ENCODE data around the gene SLC5A6. TPM values are rescaled to one million over a fixed set of nuclear protein-coding genes. Genes with fewer than 3 reads are reported as not detected.
A peak's percentile ranks its signal among the peaks of the same experiment; 100 is the strongest.

Gene SLC5A6
- total RNA-seq, 2 donors from 2014 or later = 40.7 to 123 TPM

DNA sequence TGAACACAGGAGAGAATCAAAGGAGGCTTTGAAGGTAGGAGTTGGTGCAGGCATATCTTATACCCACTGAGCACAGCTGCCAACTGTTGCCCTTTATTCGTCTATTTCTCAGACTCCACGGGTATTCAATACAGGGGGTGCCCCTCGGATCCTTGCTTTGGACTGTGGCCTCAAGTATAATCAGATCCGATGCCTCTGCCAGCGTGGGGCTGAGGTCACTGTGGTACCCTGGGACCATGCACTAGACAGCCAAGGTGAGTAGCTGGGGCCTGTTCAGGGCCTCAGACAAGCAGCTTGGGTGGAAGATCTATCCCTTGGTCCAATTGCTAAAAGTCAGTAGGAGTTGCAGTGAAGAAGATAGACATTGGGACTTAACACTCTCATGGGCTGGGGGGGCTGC, 10.3 kb upstream of the SLC5A6 start:
- ATAC-seq (no peak), DNase-seq (ENCODE audit: low spot score) (no peak)
- H3K27me3 Mint-ChIP-seq = no peaks in the 10 kb centered on the region
- H3K36me3 Mint-ChIP-seq = peaks cover 17% of the 10 kb centered on the region
- no peaks in the 10 kb centered on the region for H3K9me3 Mint-ChIP-seq
- no peak overlapping the region for H3K4me3 Mint-ChIP-seq
- no peak overlapping the region for H3K27ac Mint-ChIP-seq
- peaks cover 15 to 22% of the 10 kb centered on the region in 2 donors for H3K4me1 Mint-ChIP-seq (ENCODE audit: low read depth in 2 of 2)

DNA sequence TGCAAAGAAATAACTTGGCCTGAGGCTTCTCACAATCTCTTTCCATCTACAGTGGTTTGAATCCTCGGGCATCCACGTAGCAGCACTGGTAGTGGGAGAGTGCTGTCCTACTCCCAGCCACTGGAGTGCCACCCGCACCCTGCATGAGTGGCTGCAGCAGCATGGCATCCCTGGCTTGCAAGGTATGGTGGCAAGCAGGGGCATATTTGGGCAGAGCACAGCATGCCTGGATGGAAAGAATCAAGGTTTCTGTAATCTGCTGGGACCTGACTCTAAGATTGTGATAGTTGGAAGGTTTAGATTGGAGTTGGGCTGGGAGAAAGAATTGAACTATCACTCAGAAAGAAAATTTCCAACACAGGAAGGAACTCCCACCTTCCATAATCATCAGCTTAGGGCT, 9.1 kb upstream of the SLC5A6 start:
- Mint-ChIP-seq H3K27ac (no peak overlapping the region), H3K4me1 (ENCODE audit: low read depth in 2 of 2) (peaks cover 26 to 34% of the 10 kb centered on the region in 2 donors), H3K36me3 (peaks cover 18% of the 10 kb centered on the region), H3K4me3 (no peak overlapping the region), H3K27me3 (no peaks in the 10 kb centered on the region), H3K9me3 (no peaks in the 10 kb centered on the region)
- ATAC-seq = no peak
- no peak for DNase-seq (ENCODE audit: low spot score)

DNA sequence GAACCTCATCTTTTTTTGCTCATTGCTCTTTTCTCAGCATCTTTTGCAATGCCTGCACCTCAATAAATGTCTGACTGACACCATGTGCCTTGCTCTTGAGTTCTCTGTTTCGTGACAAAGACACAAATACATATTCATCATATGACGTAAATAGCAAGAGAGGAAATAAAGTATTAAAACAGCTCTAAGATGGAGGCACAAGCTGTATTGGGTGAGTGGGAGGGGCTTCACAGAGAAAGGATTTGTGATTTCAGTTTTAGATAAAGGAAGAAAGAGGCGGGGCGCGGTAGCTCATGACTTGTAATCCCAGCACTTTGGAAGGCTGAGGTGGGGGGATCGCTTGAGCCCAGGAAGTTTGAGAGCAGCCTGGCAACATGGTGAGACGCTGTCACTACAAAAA, 8.0 kb upstream of the SLC5A6 start:
- DNase-seq (ENCODE audit: low spot score) (no peak), ATAC-seq (no peak)
- no peaks in the 10 kb centered on the region for H3K9me3 Mint-ChIP-seq
- H3K27ac Mint-ChIP-seq = no peak overlapping the region
- H3K27me3 Mint-ChIP-seq = no peaks in the 10 kb centered on the region
- peaks cover 30 to 40% of the 10 kb centered on the region in 2 donors for H3K4me1 Mint-ChIP-seq (ENCODE audit: low read depth in 2 of 2)
- H3K4me3 Mint-ChIP-seq = peak overlapping the region; percentile 16
- H3K36me3 Mint-ChIP-seq = peaks cover 18% of the 10 kb centered on the region

DNA sequence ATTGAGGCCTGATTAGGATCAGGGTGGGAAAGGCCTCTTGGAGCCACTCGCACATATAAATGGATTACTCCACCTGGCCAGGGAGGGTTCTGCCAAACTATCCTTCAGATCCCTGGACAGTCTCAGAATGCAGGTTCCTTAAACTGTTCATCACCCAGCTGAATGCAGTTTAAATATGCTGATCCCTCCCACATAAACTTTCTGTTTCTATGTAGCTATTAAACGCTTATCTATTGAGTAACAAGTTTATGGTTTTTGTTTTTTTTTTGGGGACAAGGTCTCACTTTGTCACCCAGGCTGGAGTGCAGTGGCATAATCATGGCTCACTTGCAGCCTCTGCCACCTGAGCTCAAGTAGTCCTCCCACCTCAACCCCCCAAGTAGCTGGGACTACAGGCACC, 7.0 kb upstream of the SLC5A6 start:
- Mint-ChIP-seq H3K27ac (no peak overlapping the region), H3K36me3 (peaks cover 18% of the 10 kb centered on the region), H3K4me1 (ENCODE audit: low read depth in 2 of 2) (peaks cover 30 to 40% of the 10 kb centered on the region in 2 donors), H3K4me3 (peak overlapping the region; percentile 89), H3K27me3 (no peaks in the 10 kb centered on the region), H3K9me3 (no peaks in the 10 kb centered on the region)
- DNase-seq (ENCODE audit: low spot score) (no peak), ATAC-seq (no peak)

DNA sequence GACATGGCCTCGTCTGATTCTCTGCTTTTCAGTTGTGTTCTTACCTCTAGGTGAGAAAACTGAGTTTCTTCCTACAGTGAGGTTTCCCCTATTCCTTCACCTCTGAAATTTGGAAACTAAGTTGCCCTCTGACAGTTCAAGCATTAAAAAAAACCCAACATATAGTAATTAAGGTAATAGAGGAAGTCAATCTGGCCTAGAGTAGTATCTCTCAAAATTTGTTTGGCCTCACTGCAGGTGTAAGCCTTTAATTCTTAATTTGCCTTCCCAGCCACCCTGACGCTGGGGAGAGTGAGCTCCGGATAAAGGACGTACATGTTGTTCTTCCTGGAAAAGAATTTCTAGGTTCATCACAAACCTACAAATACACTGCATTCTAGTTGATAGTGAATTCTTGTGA, 6.5 kb upstream of the SLC5A6 start:
- H3K36me3 Mint-ChIP-seq = peaks cover 18% of the 10 kb centered on the region
- peaks cover 31 to 42% of the 10 kb centered on the region in 2 donors for H3K4me1 Mint-ChIP-seq (ENCODE audit: low read depth in 2 of 2)
- DNase-seq (ENCODE audit: low spot score) (peak; percentile 12), ATAC-seq (no peak)
- peak overlapping the region; percentile 89 for H3K4me3 Mint-ChIP-seq
- no peaks in the 10 kb centered on the region for H3K9me3 Mint-ChIP-seq
- peak overlapping the region; percentile 89 to 93 for H3K27ac Mint-ChIP-seq
- H3K27me3 Mint-ChIP-seq = no peaks in the 10 kb centered on the region

DNA sequence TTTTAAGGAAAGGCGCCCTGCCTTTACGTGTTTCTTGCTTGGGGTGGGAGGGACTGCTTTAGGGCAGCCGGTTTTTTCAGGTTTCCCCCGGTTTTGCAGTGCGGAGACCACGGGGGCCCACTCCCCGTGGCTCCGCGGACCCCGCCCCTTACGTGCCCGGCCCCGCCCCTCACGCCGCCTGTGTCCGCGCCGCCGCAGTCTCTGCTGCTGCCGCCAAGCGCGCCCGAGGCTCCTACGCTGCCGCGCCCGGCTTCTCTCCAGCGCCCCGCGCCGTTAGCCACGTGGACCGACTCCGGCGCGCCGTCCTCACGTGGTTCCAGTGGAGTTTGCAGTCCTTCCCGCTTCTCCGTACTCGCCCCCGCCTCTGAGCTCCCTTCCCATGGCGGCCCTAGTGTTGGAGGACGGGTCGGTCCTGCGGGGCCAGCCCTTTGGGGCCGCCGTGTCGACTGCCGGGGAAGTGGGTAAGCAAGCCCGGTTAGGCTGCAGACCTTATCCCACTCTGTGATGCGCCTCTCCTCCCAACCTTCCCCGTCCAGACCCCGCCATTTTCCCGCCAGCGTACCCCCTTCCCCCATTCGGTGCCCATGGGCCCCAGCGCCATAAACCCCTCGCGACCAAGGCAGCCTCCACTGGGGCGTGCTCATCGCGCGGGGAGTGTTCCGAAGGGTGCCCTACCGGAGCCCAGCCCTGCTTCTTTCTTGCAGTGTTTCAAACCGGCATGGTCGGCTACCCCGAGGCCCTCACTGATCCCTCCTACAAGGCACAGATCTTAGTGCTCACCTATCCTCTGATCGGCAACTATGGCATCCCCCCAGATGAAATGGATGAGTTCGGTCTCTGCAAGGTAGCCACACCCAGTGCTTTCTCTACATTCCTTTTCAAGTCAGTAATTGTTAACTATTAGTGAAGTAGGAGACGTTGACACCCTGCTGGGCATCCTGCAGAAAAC, 5.4 kb upstream of the SLC5A6 start, which contains the start of gene CAD:
TSS of gene CAD (plus strand) at position 197 of the 949 bp plus-strand sequence. CDS start at position 380, 183 bp downstream.
- DNase-seq (ENCODE audit: low spot score) = peak; percentile 89
- Mint-ChIP-seq H3K27ac (peak within 1 kb of the TSS; percentile 89 to 93), H3K9me3 (no peaks in the 10 kb centered on the region), H3K4me3 (peak within 1 kb of the TSS; percentile 89), H3K27me3 (no peaks in the 10 kb centered on the region), H3K4me1 (ENCODE audit: low read depth in 2 of 2) (peaks cover 42 to 54% of the 10 kb centered on the region in 2 donors), H3K36me3 (peaks cover 23% of the 10 kb centered on the region)
- ATAC-seq = peak; percentile 94 to 96

DNA sequence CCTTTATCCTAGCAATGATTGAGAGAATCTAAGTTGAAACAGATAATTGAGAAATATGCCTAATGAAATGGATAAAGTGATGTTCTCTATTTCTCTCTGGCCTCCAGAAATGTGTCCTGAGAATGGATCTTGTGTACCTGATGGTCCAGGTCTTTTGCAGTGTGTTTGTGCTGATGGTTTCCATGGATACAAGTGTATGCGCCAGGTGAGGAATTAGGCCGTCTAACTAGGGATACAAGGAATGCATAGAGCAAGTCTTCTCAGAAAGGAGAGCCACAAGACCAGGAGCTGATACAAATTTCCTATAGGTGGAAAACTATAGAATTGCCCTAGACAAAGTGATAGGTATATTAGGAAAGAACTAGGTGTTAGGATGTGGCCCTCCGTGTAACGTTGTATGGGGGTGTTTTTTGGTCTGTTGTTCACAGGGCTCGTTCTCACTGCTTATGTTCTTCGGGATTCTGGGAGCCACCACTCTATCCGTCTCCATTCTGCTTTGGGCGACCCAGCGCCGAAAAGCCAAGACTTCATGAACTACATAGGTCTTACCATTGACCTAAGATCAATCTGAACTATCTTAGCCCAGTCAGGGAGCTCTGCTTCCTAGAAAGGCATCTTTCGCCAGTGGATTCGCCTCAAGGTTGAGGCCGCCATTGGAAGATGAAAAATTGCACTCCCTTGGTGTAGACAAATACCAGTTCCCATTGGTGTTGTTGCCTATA, 4.5 kb upstream of the SLC5A6 start:
- ATAC-seq (no peak), DNase-seq (ENCODE audit: low spot score) (no peak)
- Mint-ChIP-seq H3K36me3 (peaks cover 24% of the 10 kb centered on the region), H3K27me3 (no peaks in the 10 kb centered on the region), H3K9me3 (no peaks in the 10 kb centered on the region), H3K4me1 (ENCODE audit: low read depth in 2 of 2) (peaks cover 43 to 55% of the 10 kb centered on the region in 2 donors), H3K4me3 (peak overlapping the region; percentile 89), H3K27ac (peak overlapping the region; percentile 89 to 93)

DNA sequence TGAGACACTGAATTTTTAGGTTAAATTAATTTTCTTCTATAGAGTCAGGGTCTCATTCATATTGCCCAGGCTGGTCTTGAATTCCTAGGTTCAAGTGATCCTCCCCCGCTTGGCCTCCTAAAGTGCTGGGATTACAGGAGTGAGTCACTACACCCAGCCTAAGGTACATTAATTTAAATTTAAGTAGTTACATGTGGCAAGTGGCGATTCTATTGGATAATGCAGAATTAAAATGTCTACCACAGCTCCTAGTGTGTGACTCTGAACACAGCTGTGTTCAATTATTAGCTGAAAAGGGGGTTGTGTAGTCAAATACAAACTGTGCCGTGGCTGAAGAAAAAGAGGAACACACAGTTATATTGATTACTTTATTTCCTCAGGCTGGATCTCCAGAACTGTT, 2.9 kb upstream of the SLC5A6 start:
- no peak for DNase-seq (ENCODE audit: low spot score)
- Mint-ChIP-seq H3K27ac (no peak overlapping the region), H3K36me3 (peaks cover 20% of the 10 kb centered on the region), H3K9me3 (no peaks in the 10 kb centered on the region), H3K4me3 (no peak overlapping the region), H3K4me1 (ENCODE audit: low read depth in 2 of 2) (peaks cover 40 to 53% of the 10 kb centered on the region in 2 donors), H3K27me3 (no peaks in the 10 kb centered on the region)
- ATAC-seq = no peak

DNA sequence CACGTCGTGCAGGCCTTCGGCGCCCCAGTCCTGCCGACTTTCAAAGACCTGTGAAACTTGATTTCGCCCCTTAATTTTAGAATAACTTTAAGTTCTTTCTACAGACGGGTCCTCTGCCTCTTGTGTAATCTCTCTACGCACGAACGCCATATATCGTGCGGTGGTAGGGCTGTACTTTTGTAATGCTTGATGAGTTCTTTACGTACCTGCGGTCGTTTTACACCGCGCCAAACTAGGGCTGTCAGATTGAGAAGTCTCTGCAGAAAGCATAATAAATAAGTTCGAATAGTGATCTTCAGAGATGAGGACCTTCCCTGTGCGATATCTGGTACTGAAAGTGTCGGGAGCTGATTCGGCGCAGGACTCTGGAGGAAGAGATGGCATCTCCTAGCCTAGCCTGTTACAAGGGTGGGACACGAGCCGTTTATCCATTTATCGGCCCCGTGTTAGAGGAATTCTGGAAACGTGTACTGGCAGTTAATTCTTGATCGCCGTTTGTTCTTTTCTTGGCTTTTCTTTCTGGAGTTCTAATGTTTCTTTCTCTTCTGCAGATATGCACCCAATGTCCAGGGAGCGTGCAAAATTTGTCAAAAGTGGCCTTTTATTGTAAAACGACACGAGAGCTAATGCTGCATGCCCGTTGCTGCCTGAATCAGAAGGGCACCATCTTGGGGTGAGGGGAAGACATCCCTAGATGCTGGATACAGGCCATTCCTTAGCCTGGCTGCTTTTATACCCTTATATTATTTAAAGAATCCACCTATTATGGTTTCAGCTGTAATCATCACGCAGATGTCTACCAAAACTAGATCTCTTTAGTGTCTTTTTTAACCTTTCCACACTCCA, 781 bp upstream of the SLC5A6 start:
- no peaks in the 10 kb centered on the region for H3K27me3 Mint-ChIP-seq
- DNase-seq (ENCODE audit: low spot score) = no peak
- H3K4me3 Mint-ChIP-seq = peak overlapping the region; percentile 99
- peak overlapping the region; percentile 100 for H3K27ac Mint-ChIP-seq
- ATAC-seq = peak; percentile 34 to 39
- H3K4me1 Mint-ChIP-seq (ENCODE audit: low read depth in 2 of 2) = peaks cover 47 to 49% of the 10 kb centered on the region in 2 donors
- H3K36me3 Mint-ChIP-seq = peaks cover 17% of the 10 kb centered on the region
- H3K9me3 Mint-ChIP-seq = no peaks in the 10 kb centered on the region

DNA sequence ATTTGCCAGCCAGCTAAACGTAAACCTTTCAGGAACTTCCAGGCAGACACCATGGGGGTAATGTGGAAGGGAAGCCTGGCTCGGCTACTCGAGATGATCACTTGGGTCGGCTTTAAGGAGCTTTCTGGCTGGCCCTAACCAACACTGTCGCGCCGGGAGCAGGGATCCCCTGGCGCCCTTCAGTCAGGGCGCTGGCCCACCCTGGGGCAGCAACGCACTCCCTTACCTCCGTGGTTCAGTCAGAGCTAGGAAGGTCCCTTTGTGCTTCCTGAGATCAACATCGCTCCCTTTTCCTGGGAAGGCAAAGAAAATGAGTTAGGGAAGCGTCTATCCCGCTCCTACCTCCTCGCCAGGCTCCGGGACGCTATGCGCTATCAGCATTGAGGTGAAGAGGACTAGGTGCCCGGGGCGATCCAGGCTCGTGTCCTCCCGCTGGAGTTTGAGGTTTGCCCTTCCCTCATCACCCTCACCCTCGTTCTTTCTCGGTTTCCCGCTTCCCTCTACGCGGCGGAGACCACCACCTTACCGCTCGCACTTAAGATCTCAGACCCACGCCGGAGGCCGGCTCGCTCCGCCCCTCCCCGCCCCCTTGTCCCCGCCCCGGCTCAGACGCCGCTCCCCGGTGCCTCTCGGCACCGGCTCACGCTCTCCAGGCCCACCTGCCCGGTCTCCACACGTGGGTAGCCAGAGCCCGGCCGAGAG, 676 bp downstream of the SLC5A6 start:
- Mint-ChIP-seq H3K36me3 (peaks cover 12% of the 10 kb centered on the region), H3K4me3 (peak overlapping the region; percentile 99)
- no peak for ATAC-seq

DNA sequence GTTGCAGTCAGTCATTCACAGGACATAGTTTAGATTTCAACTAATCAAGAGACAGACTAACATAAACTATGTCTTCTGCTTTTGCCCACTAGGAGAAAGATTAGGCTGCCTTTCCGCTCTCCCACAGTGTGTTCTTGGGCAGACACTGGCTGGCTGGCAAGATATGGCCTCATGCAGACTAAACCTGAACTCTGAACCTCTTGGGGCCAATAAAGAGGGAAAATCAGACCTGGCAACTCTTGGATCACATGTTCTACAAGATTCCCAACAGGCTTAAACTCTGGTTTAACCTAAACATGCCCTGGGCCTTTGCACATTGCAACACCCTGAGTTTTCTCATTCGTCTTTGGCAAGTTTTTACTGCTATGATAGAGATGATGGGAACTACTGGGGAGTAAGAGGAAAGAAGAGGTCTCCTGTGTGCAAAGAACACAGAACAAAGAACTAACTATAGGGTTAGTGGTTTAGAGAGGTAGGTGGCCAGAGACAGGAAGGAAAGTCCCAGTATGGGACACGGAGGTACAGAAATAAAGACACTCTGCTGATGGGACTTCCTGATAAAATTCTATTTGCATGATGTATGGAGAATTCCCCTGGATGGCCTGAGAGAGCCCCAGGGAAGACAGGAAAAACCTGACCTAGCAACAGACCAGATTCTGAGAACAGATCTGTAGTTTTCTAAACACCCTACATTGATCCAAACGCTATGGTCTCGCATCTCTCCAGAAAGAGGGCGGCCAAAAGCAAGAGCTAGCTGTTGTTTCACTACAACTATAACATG, 2.3 kb downstream of the SLC5A6 start:
- Mint-ChIP-seq H3K36me3 (peaks cover 11% of the 10 kb centered on the region), H3K4me1 (ENCODE audit: low read depth in 2 of 2) (peaks cover 30 to 39% of the 10 kb centered on the region in 2 donors), H3K4me3 (peak overlapping the region; percentile 69), H3K9me3 (no peaks in the 10 kb centered on the region), H3K27me3 (no peaks in the 10 kb centered on the region), H3K27ac (peak overlapping the region; percentile 56 to 78)
- DNase-seq (ENCODE audit: low spot score) (no peak), ATAC-seq (no peak)

More for the DNA sequence above, 676 bp downstream of the SLC5A6 start:
- H3K4me1 Mint-ChIP-seq (ENCODE audit: low read depth in 2 of 2) = peaks cover 38 to 39% of the 10 kb centered on the region in 2 donors
- H3K27me3 Mint-ChIP-seq = no peaks in the 10 kb centered on the region
- H3K27ac Mint-ChIP-seq = peak overlapping the region; percentile 100
- no peak for DNase-seq (ENCODE audit: low spot score)
- no peaks in the 10 kb centered on the region for H3K9me3 Mint-ChIP-seq

DNA sequence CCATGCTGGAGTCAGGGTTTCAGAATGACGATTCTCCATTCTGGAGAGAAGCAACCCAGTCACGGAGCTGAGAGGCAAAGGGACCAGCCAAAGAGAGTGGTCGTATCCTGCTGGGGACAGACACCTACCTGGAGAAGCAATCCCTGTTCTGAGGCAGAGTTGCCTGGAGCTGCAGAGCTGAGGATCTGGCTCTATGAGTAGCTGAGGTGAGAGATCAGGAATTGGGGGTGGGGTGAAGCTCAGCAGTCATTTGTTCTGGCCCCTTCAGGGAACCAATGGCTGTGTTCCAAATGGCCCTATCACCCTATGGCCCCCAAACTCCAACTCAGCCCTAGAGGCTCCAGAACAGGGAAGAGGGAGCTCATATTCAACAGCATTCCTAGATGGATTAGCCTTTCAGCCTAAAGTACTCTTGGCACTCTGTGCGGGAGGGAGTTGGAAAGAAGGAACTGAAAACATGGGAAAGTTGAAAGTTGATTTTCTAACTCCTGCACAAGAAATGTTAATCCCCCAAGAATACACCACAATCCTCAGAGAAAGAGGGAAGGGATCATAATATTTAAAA, 3.5 kb downstream of the SLC5A6 start:
- no peak for ATAC-seq
- Mint-ChIP-seq H3K27ac (no peak overlapping the region), H3K4me3 (no peak overlapping the region), H3K27me3 (no peaks in the 10 kb centered on the region), H3K9me3 (no peaks in the 10 kb centered on the region), H3K36me3 (peaks cover 11% of the 10 kb centered on the region), H3K4me1 (ENCODE audit: low read depth in 2 of 2) (peaks cover 27 to 38% of the 10 kb centered on the region in 2 donors)
- DNase-seq (ENCODE audit: low spot score) = no peak
